HG03565 (cell line): ENCODE measurements around the gene LRRC45.

Experiments
- ATAC-seq: cut with Tn5 transposase; IDR thresholded peaks from one replicate; pipeline ENCODE4 v1.9.1; 2021; ENCODE audit warnings: mild to moderate bottlenecking, moderate library complexity; ENCODE audit not compliant: unreplicated experiment

LRRC45 gene

GRCh38 chr17:82080048-82080788 is 57.1 kb downstream of the LRRC45 start:
- no peak for ATAC-seq
